ENCODE data around the gene NANP. TPM values are rescaled to one million over a fixed set of nuclear protein-coding genes. Genes with fewer than 3 reads are reported as not detected.
"Not testable (repeated sequence)": the region's sequence is repeated elsewhere in the genome, so short reads cannot be mapped to it uniquely, and the experiment has no call there.

Gene NANP
- total RNA-seq, 1 donor from 2014 or later, result 3.7 TPM

DNA sequence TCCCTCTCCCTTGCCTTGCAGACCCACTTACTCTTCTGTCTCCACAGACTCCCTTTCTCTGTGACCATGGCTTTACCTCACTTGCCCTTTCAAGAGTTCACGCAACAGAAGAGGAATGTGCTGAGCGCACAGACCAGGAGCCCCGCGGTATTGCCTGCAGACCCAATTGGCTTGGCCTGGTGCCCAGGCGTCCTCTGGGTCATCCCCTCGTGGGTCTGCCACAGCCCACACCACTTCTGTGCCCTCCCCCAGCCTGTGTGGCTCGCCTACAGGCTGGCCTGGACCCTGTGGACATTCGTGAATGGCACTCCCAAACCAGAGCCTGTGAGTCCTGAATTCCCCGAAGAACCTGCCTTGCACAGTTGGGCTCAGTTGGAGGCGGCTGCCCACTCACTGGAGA, 23.2 kb downstream of the NANP start:
- no peaks in the 10 kb centered on the region for H3K36me3 ChIP-seq
- no peak overlapping the region for H3K27ac ChIP-seq
- H3K9me3 ChIP-seq, result no peaks in the 10 kb centered on the region
- H3K27me3 ChIP-seq, result no peaks in the 10 kb centered on the region
- TF ChIP-seq POLR2AphosphoS5 (IDR thresholded peaks at IDR 0.05; ENCODE audit: insufficient read depth in 1 of 2, low read depth in 1 of 2) (no peak), POLR2A (IDR thresholded peaks at IDR 0.05) (no peak)
- TF ChIP-seq, protein P1, sequence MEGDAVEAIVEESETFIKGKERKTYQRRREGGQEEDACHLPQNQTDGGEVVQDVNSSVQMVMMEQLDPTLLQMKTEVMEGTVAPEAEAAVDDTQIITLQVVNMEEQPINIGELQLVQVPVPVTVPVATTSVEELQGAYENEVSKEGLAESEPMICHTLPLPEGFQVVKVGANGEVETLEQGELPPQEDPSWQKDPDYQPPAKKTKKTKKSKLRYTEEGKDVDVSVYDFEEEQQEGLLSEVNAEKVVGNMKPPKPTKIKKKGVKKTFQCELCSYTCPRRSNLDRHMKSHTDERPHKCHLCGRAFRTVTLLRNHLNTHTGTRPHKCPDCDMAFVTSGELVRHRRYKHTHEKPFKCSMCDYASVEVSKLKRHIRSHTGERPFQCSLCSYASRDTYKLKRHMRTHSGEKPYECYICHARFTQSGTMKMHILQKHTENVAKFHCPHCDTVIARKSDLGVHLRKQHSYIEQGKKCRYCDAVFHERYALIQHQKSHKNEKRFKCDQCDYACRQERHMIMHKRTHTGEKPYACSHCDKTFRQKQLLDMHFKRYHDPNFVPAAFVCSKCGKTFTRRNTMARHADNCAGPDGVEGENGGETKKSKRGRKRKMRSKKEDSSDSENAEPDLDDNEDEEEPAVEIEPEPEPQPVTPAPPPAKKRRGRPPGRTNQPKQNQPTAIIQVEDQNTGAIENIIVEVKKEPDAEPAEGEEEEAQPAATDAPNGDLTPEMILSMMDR (IDR thresholded peaks at IDR 0.05), result no peak
- no peak for DNase-seq (ENCODE audit: extremely low spot score in 2 of 2)
- no peaks in the 10 kb centered on the region for H3K4me1 ChIP-seq
- intact Hi-C loops (cut with DNase I), result no loop called here
- no peak overlapping the region for H3K4me3 ChIP-seq

DNA sequence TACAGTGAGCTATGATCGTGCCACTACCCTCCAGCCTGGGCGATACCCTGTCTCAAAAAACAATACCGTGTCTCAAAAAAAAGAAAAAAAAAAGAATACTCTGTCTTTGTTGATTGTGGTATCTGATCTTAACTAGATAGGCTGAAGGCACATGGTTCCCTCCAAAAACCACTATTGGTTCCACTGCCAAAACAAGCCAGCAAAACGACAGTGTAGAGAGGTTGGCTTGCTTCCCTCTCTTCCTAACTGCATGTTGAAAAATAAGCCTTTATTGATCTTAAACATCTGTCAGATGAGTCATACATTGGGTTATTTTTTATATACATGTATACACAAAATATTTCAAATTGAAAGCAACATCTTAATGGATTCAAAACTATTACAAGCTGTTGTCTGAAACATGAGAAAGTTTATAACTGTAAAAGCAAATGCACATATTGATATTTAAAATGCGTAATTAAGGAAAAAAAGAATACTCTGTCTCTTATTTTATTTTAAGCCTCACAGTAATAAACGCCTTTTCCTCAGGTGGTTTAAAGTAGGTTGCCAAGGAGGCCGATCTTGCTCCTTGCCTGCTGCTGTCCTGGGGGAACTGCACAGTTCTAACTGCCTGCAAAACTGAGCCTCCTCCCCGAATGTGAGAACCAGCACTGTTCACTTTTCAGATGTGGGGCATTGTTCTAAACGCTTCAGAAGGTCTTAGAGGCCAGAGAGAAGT, 31.5 kb downstream of the NANP start:
- TF ChIP-seq, protein P1 (IDR thresholded peaks at IDR 0.05), result no peak
- no peaks in the 10 kb centered on the region for H3K27me3 ChIP-seq
- H3K9me3 ChIP-seq, result no peaks in the 10 kb centered on the region
- no peaks in the 10 kb centered on the region for H3K4me1 ChIP-seq
- no peak overlapping the region for H3K4me3 ChIP-seq
- H3K27ac ChIP-seq, result no peak overlapping the region
- no peak for DNase-seq (ENCODE audit: extremely low spot score in 2 of 2)
- no peaks in the 10 kb centered on the region for H3K36me3 ChIP-seq
- intact Hi-C loops (cut with DNase I), result no loop called here

DNA sequence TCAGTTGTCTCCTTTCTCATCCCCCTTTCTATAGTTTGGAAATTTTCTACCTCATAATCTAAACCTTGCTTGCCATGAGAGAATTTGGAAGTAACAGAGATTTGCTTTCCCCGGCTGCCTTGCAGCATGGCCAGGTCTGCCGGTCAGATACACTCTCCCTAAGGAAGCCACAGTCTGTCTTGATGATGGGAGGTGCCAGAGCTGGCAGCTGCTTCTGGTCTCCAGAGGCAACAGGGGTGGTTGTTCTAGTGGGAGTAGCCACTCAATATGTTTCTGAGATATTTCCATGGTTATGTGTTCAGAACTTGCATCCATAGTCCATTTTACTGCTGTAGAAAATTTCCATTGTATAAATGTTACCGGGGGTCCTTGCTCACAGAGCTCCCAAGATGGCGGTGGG, 33.0 kb downstream of the NANP start:
- H3K4me3 ChIP-seq; H3K36me3 ChIP-seq; DNase-seq (ENCODE audit: extremely low spot score in 2 of 2); H3K4me1 ChIP-seq; H3K27me3 ChIP-seq; H3K27ac ChIP-seq; intact Hi-C loops (cut with DNase I); H3K9me3 ChIP-seq: not testable (repeated sequence)

DNA sequence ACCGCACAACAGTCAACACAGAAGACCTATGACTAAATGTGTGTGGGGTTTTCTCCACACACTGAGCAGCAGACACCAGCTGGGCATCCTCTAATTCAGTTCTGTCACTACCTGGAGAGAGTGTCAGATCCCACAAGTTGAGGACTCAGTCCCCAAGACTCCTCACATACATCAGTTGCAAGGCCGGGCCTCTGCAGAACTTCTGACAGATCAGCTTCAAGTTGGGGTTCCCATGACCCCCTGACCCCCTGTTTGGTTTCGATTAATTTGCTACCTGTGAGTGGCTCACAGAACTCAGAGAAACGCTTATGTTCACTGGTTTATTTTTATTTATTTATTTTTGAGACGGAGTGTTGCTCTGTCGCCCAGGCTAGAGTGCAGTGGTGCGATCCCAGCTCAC, 35.3 kb downstream of the NANP start:
- Histone ChIP-seq H3K27me3 (no peaks in the 10 kb centered on the region), H3K4me3 (no peak overlapping the region), H3K9me3 (no peaks in the 10 kb centered on the region), H3K4me1 (peaks cover 9% of the 10 kb centered on the region), H3K27ac (no peak overlapping the region), H3K36me3 (no peaks in the 10 kb centered on the region)
- TF ChIP-seq, protein P1 (IDR thresholded peaks at IDR 0.05), result no peak
- TF ChIP-seq POLR2A (IDR thresholded peaks at IDR 0.05) (no peak), POLR2AphosphoS5 (IDR thresholded peaks at IDR 0.05; ENCODE audit: insufficient read depth in 1 of 2, low read depth in 1 of 2) (no peak)
- DNase-seq (ENCODE audit: extremely low spot score in 2 of 2), result no peak
- intact Hi-C loops (cut with DNase I), result no loop called here

DNA sequence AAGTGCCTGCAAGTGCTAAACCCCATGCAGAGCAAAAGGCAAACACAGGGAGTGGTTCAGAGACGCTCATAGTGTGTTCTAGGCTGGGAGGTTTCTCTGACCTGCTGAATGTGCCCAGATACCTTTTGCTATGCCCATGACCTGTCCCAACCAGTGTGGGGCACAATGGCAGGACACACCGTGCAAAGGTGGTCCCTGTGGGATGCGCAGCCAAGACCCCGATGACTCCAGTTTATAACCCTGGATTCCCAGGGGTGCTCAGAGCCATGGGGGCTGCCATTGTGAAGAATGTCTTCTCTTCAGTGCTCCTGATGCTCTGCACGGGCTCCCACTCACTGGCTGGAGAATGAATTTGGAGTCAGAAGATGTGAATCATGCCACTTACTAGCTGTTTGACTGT, 36.3 kb downstream of the NANP start:
- Histone ChIP-seq H3K27ac (no peak overlapping the region), H3K36me3 (no peaks in the 10 kb centered on the region), H3K4me1 (peaks cover 9% of the 10 kb centered on the region), H3K27me3 (no peaks in the 10 kb centered on the region), H3K9me3 (no peaks in the 10 kb centered on the region), H3K4me3 (no peak overlapping the region)
- intact Hi-C loops (cut with DNase I), result no loop called here
- DNase-seq (ENCODE audit: extremely low spot score in 2 of 2), result no peak
- TF ChIP-seq POLR2AphosphoS5 (IDR thresholded peaks at IDR 0.05; ENCODE audit: insufficient read depth in 1 of 2, low read depth in 1 of 2), result no peak
- TF ChIP-seq POLR2A (IDR thresholded peaks at IDR 0.05), result no peak
- TF ChIP-seq, protein P1 (IDR thresholded peaks at IDR 0.05), result no peak
